GM18861 (cell line): ENCODE measurements around the gene TLCD3B.
A peak's percentile ranks its signal among the peaks of the same experiment; 100 is the strongest.

ENCODE experiments used
- ATAC-seq: cut with Tn5 transposase; IDR thresholded peaks from one replicate; pipeline ENCODE4 v1.9.1; 2021; ENCODE audit not compliant: unreplicated experiment

The TLCD3B gene

DNA sequence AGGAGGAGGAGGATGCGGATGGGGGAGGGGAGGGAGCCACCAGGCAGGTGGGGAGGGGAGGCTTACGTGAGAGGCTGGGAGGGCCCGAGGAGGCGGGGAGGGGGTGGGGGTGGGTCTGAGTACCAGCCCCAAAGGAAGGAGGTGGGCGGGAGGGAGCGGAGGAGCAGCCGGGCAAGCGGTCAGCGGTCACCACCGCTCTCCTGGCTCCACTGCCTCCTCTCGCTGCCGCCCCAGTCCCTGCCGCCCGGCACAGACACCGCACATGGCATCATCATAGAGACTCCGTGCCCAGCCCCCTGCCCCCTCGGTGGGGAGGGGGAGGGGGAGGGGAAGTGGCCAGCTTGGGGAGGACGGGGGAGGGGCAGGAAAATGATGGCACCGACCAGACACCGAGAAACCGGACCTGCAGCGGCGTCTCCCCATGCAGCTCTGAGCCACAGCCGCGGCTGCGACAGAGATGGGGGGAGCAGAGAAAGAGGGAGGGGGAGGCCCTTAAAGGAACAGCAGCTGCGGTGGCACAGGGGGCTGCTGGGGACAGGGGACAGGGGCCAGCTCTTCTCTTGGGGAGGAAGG lies at the start of gene TLCD3B:
TSS of gene TLCD3B (minus strand) at position 431 of the 573 bp plus-strand sequence. CDS start 744 bp downstream, outside the sequence.
- no peak for ATAC-seq

GRCh38 chr16:30079480-30079879 lies 48.4 kb upstream of the TLCD3B start:
- ATAC-seq: no peak

- ATAC-seq: no peak
Observed at GRCh38 chr16:30078744-30079143, 47.7 kb upstream of the TLCD3B start.

DNA sequence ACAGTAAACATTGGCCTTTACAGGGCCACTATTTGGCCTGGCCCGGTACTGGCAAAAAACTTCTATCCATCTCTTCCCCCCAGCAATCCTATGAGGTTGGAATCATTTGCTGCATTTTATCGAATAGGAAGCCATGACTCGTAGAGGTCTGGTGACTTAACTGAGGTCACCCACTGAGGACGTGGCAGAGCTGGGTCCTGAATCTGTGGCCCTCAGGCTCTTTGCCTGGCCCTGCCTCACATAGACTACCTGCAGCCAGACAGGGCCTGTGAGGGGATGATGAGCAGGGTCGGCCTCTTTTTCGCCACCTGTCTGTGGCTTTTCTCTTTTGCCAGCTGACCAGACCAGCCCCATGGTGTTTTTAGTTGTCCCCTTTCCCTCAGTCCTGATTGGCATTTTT lies 46.6 kb upstream of the TLCD3B start:
- ATAC-seq: no peak

- ATAC-seq: no peak
Observed at GRCh38 chr16:30076276-30076791, 45.3 kb upstream of the TLCD3B start.

- no peak for ATAC-seq
Observed at GRCh38 chr16:30075503-30076275, 44.6 kb upstream of the TLCD3B start, which contains the start of gene PPP4C. TSS of gene PPP4C (plus strand) at chr16:30075994. CDS start at chr16:30076378, 384 bp downstream.

- no peak for ATAC-seq
Observed at GRCh38 chr16:30070490-30070889, 39.4 kb upstream of the TLCD3B start.

GRCh38 chr16:30069611-30070462 lies 38.8 kb upstream of the TLCD3B start:
- ATAC-seq: no peak

DNA sequence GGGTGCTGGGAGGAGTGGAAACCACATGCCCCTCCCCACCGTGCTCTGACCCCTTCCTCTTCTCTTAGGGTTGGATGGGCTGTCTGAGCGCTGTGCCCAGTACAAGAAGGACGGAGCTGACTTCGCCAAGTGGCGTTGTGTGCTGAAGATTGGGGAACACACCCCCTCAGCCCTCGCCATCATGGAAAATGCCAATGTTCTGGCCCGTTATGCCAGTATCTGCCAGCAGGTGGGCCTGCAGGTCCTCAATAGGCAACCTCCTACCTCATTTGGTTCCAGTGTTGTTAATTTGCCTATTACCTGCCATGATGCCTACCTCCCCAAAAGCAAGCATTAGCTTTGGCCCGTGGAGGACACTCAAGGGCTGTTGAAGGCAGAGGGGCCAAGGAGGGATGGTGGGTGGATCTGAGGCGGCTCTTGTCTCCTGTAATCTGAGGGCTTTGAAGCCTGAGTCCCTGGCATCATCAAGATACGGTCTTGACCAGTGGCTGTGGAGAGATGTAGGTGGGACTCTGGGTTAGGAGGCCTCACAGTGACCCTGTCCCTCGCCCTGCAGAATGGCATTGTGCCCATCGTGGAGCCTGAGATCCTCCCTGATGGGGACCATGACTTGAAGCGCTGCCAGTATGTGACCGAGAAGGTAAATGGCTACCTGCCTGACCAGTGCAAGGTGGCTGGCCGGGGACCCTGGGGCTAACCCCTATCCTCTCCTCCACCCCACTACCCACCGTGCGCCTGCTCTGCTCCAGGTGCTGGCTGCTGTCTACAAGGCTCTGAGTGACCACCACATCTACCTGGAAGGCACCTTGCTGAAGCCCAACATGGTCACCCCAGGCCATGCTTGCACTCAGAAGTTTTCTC lies 37.9 kb upstream of the TLCD3B start:
- ATAC-seq: no peak

GRCh38 chr16:30068333-30068732 lies 37.3 kb upstream of the TLCD3B start:
- ATAC-seq: no peak

DNA sequence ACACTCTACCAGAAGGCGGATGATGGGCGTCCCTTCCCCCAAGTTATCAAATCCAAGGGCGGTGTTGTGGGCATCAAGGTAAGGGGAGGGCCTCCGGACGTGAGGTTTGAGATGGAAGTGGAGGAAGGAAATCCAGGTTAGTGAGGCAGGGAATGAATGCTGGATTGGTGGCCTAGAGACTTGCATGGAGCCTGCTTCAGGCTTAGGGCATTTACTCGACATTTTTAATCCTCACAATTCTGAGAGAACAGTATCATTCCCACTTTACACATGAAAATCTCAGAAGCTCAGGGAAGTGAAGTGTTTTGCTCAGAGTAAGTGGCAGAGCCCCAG lies 36.5 kb upstream of the TLCD3B start:
- no peak for ATAC-seq

GRCh38 chr16:30066761-30067583 lies 35.9 kb upstream of the TLCD3B start:
- ATAC-seq: no peak

GRCh38 chr16:30065943-30066760 lies 35.1 kb upstream of the TLCD3B start:
- ATAC-seq: no peak

GRCh38 chr16:30065102-30065942 lies 34.3 kb upstream of the TLCD3B start, which contains the start of gene ALDOA:
TSS of gene ALDOA (plus strand) at chr16:30065760. CDS start at chr16:30066898, 1,138 bp downstream.
- ATAC-seq: peak; percentile 63

GRCh38 chr16:30064729-30065101 lies 33.6 kb upstream of the TLCD3B start:
- ATAC-seq: no peak

DNA sequence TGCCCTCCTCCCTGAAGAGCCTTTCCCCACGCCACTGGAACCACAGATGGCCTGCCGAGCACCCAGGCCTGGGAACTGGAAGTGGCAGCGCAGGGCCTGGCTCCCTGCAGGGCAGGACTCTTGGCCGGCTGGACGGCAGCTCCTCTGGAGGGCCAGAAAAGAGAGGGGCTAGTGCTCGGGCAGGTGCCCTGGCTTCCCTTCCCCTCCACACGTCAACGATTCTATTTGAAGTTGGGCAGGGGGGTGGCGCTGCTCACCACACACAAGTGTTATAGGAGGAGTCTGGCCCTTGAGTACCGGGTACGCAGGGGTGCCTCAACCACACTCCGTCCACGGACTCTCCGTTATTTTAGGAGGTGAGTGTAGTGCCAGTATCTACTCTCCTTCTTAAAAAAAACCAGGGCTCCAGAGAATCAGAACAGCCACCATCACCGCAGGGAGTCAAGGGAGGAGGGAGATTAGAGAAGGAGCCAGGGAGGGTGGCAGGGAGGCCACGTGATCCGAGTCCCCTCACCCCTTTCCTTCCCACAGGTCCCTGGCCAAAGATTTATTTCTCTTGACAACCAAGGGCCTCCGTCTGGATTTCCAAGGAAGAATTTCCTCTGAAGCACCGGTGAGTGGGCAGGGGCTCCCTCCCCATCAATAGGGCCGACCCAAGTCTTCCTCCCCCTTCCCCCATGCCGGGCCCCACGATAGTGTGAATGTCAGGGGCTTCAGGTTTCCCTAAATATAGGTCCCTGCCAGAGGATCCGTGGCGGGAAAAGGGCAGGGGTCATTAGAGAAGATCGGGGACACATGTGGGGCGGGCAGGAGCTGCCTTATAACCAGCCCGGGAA lies 33.0 kb upstream of the TLCD3B start:
- peak; percentile 30 for ATAC-seq

DNA sequence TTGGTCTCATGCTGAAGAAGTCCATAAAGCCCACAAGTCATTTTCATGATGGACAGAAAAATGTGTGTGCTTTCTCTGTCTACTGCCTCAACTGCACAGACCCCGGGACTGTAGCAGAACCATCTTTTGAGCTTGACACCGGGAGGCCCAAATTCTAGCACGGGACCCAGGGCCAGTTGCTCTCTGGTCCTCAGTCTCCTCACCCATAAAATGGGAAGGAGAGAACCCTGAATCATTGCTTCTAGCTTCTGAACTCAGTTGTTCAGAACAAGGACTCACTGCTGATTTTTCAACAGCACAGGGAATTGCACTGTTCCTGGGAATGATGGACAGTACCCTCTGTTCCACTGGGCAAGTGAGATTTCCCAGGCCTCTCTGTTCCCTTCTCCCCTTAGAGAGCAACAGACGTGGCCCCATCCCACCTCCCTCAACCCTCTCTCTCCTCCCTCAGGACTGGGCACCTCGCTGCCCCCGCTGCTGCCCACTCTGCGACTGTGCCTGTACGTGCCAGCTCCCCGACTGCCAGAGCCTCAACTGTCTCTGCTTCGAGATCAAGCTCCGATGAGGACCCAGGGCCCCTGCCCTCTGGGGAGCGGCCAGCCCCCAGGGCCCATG lies 32.3 kb upstream of the TLCD3B start:
- no peak for ATAC-seq
